OCI-LY1 (cell line): ENCODE data around the gene IGF2BP2.

ENCODE experiments used
- CTCF ChIP-seq: fragments of 200-600 bp; sonication (generic), shearing (Covaris generic); IDR thresholded peaks from 2 replicates; pipeline ENCODE4 v1.5.1; 2017; ENCODE audit warnings: mild to moderate bottlenecking, antibody characterized with exemption, low read length, moderate library complexity, mixed read lengths
- EZH2 ChIP-seq: fragments of 200-600 bp; sonication (generic), shearing (Covaris generic); IDR thresholded peaks from 2 replicates; pipeline ENCODE4 v1.8.0; 2017; ENCODE audit warnings: borderline replicate concordance, mixed run types, mild to moderate bottlenecking, antibody characterized with exemption, low read length, moderate library complexity, mixed read lengths

GRCh38 chr3:185732782-185733181, 92.1 kb downstream of the IGF2BP2 start:
- TF ChIP-seq CTCF (no peak), EZH2 (no peak)
